C4-2B (cell line): Measurements from ENCODE around the gene GALNT5.

Source experiments
- ZFX ChIP-seq: fragments of 450-650 bp; IDR thresholded peaks from 2 replicates; pipeline ENCODE4 v1.6.1; 2017
- TF ChIP-seq, protein P1 (sequence below): fragments of 450-650 bp; conservative IDR thresholded peaks from 2 replicates; pipeline ENCODE4 v1.5.1; 2017; ENCODE audit warnings: mild to moderate bottlenecking

DNA sequence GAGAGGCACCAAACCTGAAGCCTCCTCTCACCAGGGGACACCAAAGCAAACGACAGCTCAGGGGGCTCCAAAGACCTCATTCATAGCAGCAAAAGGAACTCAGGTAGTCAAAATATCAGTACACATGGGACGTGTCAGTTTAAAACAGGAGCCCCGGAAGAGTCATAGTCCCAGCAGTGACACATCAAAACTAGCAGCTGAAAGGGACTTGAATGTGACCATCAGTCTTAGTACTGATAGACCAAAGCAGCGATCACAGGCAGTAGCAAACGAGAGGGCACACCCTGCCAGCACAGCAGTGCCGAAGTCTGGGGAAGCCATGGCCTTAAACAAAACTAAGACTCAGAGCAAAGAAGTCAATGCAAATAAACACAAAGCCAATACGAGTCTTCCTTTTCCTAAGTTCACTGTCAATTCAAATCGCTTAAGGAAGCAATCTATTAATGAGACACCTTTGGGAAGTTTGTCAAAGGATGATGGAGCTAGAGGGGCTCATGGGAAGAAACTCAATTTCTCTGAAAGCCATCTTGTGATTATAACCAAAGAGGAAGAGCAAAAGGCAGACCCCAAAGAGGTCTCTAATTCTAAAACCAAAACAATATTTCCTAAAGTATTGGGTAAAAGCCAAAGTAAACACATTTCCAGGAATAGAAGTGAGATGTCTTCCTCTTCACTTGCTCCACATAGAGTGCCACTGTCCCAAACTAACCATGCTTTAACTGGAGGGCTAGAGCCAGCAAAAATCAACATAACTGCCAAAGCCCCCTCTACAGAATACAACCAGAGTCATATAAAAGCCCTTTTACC, 1.2 kb downstream of the GALNT5 start:
- TF ChIP-seq, protein P1, sequence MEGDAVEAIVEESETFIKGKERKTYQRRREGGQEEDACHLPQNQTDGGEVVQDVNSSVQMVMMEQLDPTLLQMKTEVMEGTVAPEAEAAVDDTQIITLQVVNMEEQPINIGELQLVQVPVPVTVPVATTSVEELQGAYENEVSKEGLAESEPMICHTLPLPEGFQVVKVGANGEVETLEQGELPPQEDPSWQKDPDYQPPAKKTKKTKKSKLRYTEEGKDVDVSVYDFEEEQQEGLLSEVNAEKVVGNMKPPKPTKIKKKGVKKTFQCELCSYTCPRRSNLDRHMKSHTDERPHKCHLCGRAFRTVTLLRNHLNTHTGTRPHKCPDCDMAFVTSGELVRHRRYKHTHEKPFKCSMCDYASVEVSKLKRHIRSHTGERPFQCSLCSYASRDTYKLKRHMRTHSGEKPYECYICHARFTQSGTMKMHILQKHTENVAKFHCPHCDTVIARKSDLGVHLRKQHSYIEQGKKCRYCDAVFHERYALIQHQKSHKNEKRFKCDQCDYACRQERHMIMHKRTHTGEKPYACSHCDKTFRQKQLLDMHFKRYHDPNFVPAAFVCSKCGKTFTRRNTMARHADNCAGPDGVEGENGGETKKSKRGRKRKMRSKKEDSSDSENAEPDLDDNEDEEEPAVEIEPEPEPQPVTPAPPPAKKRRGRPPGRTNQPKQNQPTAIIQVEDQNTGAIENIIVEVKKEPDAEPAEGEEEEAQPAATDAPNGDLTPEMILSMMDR, result no peak
- no peak for TF ChIP-seq ZFX
